HG02623 (cell line): Measurements from ENCODE around the gene ZFP69.

ENCODE experiments used
- ATAC-seq: cut with Tn5 transposase; IDR thresholded peaks from one replicate; pipeline ENCODE4 v1.9.1; 2021; ENCODE audit warnings: moderate library complexity; ENCODE audit not compliant: unreplicated experiment

Gene ZFP69

DNA sequence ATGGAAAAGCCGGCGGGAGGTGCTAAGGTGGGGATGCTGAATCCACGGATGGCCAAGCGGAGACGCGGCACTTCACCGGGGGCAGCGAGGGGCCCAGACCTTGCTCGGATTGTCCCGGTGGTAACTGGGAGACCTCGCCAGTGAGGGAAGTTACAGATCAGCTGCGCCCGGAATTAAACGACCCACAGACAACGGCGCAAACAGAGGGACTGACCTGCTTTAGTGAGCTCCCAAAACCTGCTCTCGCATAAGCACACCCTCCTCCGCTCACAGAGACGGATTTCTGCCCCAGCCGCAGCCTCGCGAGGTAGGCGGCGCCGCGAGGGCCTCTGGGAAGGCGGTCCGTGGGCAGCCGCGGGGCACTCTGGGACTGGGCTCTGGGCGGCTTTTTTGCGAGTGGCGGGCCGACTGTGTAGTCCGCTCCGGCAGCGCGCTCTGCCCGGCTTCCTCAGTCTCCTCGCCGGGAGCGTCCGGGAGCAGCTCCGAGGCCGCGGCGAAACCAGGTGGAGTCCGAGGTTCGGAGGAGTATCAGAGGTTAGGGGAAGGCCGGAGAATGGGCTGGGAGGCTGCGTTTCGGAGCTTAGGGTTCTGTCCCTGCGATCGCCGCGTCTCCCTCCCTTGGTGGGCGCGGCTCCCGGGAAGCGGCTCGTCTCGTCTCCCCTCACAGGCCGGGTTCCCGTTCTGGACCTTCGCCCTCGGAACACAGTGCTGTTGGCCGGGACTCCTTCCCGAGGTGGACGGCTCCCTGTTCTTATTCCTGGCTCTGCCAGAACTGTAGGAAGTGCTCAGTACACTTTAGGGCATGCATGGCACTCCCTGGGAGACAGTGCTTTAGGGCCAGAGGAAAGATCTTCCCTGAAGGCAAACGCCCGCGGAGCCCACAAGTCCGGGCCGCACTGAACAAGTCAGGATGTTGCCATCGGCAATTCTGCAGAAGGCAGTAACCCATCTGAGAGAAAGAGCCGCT, 31.6 kb downstream of the ZFP69 start, which contains the start of gene EXO5:
Gene EXO5, plus strand, starts transcription at position 393 of the 967 bp plus-strand sequence. CDS start 5,778 bp downstream, outside the sequence.
- ATAC-seq = peak; percentile 75

DNA sequence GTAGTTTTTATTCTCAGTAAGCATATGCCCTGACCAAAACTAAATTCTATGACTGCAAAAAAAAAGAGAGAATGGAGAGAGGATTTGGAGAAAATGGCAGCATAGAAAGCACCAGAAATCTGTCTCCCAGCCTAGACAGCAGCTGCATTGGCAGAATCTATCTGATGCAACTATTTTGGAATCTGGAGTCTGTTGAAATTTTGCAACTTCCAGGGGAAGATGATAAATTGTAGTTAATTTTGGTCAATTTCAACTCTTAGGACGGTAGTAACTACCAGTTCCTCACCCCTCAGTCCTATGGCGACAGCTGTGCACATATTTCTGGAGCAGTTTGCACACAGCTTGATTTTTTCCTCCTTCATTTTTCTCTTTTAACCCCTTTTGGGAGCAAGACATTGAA, 42.4 kb downstream of the ZFP69 start:
- no peak for ATAC-seq

DNA sequence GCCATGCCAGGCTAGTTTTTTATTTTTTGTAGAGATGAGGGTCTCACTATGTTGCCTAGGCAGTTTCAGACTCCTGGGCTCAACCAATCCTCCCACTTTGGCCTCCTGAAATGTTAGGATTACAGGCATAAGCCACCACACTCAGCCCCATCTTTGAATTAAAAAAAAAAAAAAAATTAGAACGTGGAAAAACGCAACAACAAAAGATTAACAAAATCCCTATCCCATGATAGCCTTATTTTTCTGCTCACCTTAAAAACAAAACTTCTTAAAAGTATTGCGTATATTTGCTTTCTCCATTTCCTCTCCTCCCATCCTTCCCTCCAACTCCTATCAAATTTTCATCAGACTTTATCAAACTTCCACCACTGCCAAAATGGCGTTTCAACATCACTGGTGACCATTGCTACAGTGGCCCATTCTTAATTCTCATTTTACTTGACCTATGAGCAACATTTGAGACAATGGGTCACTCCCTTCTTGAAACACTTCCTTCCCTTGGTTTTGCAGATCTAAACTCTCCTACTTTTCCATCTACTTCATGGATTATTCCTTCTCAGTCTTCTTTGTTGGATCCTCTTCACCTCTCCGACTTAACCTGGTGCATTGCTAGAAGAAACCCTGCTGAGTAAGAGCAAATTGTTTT, 53.8 kb downstream of the ZFP69 start:
- no peak for ATAC-seq

DNA sequence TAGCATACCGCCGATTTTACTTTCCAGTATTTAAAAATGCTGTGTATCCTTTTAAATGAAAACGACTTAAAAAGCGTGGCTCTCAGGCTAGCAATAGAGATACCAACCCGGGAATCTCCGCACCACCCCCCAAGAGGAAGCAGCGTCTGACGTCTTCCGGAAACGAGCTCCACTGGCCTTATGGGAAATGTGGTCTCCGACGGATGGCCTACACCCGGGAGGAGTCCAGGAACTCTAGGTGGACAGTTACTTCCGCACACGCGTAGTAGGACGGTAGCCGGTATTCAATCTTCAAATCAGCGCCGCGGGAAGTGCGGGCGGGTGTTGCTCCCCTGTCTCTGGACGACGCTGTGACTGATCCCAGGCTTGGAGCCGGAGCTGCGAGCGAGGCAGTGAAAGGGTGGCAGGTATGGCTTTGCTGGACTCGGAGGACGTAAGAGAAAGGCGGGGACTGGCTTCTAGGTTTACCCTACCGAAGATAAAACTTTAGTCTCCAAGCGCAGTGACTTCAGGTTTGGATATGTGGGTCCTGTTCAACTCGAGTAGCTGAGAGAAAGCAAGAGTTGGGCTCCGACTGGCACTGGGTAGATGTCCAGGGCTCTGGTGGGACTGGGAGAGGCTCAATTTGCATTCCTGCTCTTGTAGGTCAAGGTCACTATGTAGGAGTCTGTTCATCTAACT, 54.4 kb downstream of the ZFP69 start, which contains the start of gene ZNF684:
Gene ZNF684, plus strand, starts transcription at position 257 of the 681 bp plus-strand sequence. CDS start 1,530 bp downstream, outside the sequence.
- ATAC-seq = peak; percentile 98

DNA sequence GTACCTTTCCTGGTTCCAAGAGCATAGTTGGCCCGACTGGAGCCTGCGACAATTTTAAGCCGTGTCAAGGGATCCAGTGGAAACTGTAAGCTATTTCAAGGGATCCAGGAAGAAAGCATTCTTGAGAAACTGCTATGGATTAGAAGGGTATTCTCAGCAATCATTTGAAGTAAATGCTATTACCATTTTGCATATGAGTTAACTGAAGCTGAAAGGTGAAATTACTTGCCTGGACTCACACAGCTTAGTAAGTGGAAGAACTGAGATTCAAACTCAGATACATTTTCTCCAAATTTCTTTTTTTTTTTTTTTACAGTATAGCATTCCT, 54.9 kb downstream of the ZFP69 start:
- ATAC-seq = no peak

DNA sequence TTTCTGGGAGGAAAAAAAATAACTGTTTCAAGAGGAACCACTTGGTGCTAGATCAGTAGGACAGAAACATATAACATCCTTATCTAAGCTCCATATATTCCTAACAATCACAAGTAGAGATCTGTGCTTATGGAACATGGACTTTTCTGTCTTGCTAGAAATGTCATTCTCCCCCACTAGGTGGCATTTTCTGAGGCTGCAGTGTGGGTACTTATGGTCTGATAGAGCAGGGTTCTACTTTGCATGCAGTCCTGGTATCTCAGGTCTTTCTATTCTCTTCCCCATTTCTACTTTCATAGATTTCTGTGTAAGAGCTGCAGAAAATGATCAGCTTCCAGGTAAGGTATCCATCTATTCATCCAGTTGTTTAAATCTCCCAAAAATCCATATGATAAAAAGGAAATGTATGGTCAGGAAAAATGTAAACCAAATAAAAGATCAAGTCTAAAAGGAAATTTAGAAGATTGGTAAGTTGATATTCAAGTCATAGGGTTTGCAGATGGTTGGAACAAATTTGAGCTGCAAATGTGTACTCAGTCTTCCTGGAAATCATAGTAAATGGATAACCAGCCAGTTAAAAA, 55.8 kb downstream of the ZFP69 start:
- no peak for ATAC-seq

DNA sequence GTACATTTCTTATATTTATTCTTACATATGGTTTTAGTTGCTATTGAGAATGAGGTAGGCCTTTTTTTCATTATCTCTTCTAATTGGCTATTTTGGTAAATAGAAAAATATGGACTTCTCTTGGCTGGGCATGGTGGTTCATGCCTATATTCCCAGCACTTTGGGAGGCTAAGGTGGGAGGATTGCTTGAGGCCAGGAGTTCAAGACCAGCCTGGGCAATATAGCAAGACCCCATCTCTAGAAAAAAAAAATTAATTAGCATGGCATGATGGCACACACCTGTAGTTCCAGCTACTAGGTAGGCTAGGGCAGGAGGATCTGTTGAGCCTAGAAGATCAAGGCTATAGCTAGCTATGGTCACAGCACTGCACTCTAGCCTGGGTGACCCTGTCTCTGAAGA, 57.5 kb downstream of the ZFP69 start:
- ATAC-seq = no peak

DNA sequence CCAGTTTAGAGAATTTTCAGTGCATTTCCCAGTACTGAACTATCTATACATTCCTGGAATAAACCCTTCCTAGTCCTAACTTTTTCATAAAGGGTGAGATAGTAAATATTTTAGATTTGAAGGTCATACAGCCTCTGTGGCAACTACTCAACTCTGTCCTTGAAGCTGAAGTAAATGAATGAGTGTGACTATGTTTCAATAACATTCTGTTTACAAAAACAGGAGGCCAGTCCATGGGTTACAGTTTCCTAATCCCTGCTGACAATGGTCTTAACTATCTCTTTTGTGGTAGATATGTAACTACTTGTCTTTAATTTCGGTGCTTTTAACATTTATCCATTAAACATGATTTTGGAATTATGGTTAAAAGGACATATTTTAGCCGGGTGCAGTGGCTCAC, 58.6 kb downstream of the ZFP69 start:
- no peak for ATAC-seq

DNA sequence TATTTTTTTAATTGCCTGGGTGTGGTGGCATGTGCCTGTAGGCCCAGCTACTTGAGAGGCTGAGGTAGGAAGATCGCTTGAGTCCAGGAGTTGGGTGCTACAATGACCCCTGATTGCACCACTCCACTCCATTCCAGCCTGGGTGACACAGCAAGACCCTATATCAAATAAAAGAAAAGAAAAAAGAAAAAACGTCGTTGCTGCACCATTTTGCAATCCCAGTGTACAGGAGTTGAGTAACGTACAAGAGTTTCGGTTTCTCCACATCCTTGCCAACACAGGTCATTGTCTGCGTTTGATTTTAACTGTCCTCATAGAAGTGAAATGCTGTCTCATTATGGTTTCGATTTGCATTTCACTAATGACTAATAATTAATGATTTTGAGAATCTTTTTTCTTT, 62.2 kb downstream of the ZFP69 start:
- ATAC-seq = no peak
